CD1c-positive myeloid dendritic cell (primary cell): Measurements from ENCODE around the gene SLC8A1.

Experiments used
- DNase-seq: peaks from one replicate; pipeline ENCODE4 v3.0.0-alpha.2; 2016; ENCODE audit errors: extremely low spot score

Gene SLC8A1

DNA sequence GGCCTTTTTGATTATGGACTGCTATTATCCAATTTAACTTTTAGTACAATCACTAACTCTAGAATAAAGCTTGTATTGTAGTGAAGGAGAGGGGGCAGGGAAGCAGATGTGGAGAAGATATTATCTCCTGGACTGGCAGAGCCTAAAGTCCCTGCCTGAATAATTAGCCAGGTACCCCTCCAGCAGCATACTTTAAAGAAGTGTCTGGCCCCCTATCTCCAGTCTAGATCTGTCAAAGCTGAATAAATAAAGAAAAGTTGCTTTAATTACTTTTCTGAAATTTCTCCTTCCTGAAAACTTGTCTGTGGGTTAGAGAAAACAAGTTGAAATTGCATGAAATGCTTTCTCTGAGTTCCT, 258.2 kb downstream of the SLC8A1 start:
- no peak for DNase-seq

- DNase-seq: no peak
Observed at GRCh38 chr2:40192864-40193669, 258.8 kb downstream of the SLC8A1 start.

GRCh38 chr2:40190457-40190856, 261.4 kb downstream of the SLC8A1 start:
- no peak for DNase-seq

DNA sequence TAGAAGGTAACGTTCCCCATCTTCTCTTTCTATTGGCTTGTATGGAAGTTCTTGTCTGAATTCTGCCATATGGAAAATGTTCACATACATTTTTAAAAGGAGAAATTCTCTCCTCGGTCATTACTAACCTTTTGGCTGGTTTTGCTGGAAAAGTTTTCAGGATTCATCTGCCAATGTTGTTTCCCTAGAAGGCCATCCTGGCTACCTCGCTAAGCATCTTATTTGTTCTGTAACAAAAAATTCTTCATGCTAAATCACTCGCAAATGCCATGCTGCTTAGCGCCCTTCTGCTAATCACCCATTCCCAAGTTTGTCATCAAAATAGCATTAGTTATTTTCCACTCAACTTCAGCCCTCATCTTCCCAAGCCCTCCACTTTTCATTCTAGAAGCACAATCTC, 262.0 kb downstream of the SLC8A1 start:
- no peak for DNase-seq

DNA sequence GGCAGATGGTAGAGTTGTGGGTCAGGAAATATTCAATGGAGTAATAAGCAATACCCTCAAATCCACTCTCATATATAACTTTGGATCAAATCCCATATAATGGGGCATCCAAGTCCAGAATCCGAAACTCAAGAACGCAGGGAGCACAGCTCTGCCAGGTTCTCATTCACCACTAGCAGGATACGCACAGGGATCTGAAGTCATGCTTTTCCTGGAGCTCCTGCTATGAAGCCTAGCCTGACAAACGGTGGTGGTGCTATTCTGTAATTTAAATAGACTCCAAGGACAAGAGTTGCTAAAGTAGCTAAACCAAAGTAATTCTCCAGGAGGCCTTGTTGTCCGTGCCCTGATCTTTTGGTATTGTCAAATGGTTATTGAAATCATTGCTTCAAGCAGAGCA, 264.8 kb downstream of the SLC8A1 start:
- no peak for DNase-seq

- no peak for DNase-seq
Observed at GRCh38 chr2:40184551-40184950, 267.3 kb downstream of the SLC8A1 start.

GRCh38 chr2:40181855-40182254, 270.0 kb downstream of the SLC8A1 start:
- DNase-seq: no peak

GRCh38 chr2:40179801-40180200, 272.1 kb downstream of the SLC8A1 start:
- DNase-seq: no peak

DNA sequence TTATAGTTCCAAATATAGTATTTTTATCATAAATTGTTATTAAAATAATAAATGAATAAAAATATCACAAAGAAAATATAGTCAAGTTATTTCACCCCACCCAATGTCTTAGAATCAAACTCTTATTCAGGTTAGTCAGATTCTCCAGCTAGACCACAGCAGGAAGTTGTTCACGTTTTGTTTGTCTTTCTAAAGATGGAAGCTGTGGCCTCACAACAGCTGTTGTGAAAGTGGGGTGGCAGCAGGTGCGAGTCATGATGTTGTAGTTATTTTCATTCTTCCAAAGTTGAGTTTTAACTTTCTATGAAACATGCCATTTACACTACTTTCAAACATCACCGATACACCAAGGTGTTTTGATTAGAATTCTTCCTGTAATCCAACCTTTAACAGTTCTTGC, 272.9 kb downstream of the SLC8A1 start:
- DNase-seq: no peak

DNA sequence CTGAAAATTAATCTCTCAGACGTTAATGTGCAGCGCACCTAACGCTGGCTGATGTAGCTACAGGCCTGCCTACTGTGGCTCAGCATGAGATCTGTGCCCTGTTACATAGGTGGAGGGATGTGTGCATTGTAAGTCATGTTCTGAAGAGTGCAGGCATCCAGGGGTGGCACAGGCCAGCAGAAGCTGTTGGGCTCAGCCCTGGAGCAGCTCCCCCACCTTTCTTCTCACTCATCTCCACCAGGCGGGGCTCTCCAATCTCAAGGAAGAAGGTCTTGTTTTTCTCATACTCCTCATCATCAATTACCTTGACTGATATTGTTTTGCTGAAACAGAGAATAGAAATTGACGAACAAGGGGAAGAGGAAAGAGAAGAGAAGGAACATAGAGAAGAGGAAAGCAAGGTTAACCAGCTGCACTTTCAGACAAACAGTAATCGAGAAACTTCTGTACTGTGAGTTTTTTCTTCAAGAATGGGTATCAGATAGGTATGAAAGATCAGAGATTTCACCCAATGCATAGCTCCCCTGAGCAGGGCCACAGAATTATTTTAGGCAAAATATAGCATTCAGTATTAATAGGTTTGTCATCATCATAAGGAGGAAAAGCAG, 273.6 kb downstream of the SLC8A1 start:
- DNase-seq: no peak

GRCh38 chr2:40177366-40177765, 274.5 kb downstream of the SLC8A1 start:
- DNase-seq: no peak

DNA sequence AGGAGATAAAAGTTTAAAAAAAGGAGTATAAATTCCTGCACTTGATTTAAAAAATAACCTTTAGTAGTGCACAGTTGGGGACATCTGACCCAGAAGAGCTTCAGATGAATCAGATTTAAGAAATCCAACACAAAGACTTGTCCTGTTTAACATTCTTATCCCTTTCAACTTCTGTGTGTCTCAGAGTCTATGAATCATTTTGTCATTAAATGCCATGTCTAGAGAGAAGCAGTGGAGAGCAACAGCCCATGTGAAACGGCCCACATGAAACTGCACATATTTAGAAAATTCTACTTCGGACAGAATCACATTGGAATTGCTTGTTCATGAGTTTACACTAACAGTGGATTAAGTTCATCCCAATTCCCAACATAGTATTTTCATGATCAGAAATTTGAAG, 278.6 kb downstream of the SLC8A1 start:
- DNase-seq: no peak

DNA sequence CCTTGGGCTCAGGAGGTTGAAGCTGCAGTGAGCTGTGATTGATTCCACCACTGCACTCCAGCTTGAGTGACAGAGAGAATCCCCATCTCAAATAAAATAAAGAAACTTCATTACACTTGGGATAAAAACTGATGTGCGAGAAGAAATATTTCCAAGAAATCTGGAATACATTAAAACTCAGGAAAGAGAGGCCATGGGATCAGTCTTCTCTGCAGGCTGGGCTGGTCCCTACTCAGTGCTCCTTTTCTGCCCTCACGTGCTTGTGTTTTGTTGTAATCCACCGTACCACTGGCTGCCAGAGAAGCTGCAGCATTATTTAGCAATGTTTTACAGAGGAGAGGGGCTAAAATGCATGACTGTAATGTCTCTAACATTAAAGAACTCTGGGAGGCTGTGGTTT, 282.0 kb downstream of the SLC8A1 start:
- no peak for DNase-seq

- DNase-seq: no peak
Observed at GRCh38 chr2:40169430-40169829, 282.5 kb downstream of the SLC8A1 start.

DNA sequence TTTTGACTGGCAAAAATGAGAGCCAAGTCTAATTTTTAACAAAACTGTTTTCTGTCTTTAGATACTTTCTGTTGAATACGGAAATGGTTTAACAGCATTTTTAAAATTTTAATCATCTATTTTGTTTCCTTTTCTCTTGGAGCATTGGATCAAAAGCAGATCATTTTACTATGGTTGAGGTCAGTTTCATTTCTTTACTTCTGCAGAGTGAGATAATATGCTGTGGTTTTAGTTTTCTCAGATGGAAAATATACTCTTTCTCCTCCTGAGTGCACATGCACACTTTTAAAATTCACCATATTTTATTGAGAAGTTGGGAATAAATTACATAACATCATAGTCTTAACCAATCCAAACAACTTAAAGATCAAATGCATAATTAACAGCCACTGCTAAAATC, 283.3 kb downstream of the SLC8A1 start:
- no peak for DNase-seq

- peak; percentile 41 for DNase-seq
Observed at GRCh38 chr2:40168032-40168431, 283.9 kb downstream of the SLC8A1 start.

DNA sequence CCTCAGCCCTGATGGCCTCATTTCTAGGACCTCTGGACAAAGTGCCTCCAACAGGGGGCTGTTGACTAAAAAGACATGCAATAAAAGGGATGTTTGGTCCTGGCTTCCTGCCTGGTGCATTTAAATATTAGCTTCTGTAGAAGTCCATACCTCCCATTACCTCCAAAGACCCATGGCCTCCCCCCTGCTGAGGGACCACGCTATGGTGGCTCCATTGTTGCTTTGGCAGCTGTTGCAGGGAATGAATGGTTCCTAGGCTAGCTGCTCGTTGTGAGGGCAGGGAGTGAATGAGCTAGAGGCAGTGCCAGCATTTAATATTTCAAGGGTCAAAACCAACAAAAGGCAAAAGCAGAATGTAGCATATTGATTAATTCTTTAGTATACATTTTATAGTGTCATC, 285.9 kb downstream of the SLC8A1 start:
- DNase-seq: no peak

GRCh38 chr2:40165509-40165844, 286.4 kb downstream of the SLC8A1 start:
- DNase-seq: no peak

DNA sequence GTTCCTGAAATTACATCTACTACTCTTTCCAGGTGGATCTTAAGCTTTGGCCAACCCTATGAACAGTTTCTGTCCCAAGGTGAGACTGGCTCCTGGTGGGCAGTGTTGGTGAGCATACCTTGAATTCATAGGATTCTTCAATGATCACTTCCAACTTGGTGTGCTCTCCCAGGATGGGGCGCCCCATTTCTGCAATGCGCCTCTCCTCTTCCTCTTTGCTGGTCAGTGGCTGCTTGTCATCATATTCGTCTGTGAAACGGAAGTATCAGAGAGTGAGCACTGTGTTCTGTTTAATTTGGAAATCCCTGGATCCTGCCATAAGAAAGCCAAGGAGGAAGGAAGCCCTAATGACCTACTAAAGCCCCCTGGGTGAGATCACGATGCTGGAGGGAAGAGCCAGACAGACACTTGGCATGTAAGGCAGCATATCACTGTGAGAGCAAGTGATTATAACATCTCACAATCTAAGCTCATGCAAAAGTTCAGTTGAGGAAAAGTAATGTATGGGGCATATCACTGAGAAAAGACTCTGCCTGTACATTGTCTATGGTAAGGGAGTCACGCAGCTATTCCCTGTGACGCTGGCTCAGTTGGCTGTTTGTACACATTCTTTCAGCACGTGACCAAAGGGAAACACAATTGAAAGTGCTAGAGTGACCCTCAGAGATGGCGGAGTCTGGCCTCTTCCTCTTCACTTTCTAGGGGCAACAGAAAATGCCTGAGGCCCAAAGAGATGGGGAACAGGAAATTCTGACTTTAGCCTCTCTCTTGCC, 287.0 kb downstream of the SLC8A1 start:
- DNase-seq: no peak

GRCh38 chr2:40161986-40162385, 289.9 kb downstream of the SLC8A1 start:
- DNase-seq: no peak

DNA sequence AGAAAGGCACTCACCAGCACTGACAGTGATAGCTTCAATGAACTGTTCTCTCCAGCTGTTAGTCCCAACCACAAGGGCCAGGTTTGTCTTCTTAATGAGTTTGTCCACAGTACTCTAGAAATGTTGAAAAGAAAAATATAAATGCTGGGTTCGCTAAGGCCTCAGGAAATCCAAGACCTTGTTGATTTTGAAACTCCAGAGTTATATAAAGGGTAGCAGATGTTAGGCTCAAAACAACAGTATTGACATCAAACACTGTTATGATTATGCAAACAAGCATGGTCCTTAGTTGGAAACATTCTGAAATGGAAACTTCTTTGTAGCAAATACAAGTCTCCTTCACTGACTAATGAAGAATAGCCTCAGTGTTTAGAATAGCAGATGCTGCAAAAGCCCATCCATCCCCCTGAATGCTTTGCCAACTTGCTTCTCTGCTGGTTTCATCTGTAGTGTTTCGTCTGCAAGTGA, 291.1 kb downstream of the SLC8A1 start:
- no peak for DNase-seq

DNA sequence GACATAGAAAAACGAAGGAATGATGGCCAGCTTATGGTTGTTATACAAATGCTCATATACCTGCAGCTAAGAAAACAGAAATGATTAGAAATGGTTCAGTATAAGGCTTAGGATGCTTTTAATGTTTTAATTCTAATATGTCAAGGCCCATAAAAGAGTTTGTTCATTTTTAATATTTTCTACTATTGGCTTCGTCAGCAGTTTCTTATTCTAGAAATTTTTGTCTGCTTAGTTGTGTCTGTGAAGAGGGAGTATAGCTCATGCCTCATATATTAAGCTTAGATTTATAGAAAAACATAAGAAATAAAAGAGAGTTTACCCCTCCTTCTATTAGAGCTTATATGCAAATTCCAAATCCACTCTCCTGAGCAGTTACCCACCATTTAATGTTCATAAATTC, 292.6 kb downstream of the SLC8A1 start:
- no peak for DNase-seq

DNA sequence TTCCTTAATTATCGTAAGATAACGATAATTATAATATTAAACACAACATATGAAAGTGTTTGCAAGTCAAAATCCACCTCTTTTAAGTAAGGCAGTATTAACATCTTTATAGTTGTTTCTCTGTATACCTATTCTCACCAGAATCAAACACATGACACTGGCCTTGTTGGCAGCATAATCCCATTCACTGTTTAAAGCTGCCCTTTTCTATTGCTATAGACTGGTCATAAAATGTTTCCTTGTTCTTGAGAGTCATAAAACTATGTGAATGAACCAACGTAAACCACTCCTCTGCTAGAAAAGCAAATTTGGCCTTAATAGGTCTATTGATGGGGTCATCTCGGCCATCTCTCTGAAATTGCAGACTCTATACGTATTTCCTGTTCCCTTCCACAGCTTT, 293.1 kb downstream of the SLC8A1 start:
- no peak for DNase-seq
